NCI-H2081 (cell line): ENCODE measurements around the gene ATN1.
"Not testable (repeated sequence)": the region's sequence is repeated elsewhere in the genome, so short reads cannot be mapped to it uniquely, and the experiment has no call there.

Experiments used
- DNase-seq, 2 experiments: peaks; one replicate each; lab custom pipeline; 2025; lab: John Stamatoyannopoulos, UW

The ATN1 gene

GRCh38 chr12:6904280-6905276 is 23.2 kb upstream of the ATN1 start, which contains the start of gene LRRC23:
Gene LRRC23, plus strand, starts transcription at chr12:6904822. Its CDS starts 812 bp downstream, at chr12:6905634.
- DNase-seq = peak; percentile 97

GRCh38 chr12:6905414-6906040 is 22.2 kb upstream of the ATN1 start:
- DNase-seq = no peak

GRCh38 chr12:6908141-6908540 is 19.6 kb upstream of the ATN1 start:
- not testable (repeated sequence) for DNase-seq

GRCh38 chr12:6909421-6910145 is 18.2 kb upstream of the ATN1 start:
- peak in 1 of 2 experiments; percentile 10 for DNase-seq

- no peak for DNase-seq
These were observed 15.4 kb upstream of the ATN1 start for GRCh38 chr12:6912164-6912935.

- peak; percentile 56 to 69 for DNase-seq
These were observed 13.4 kb upstream of the ATN1 start, which contains the start of gene ENO2 for GRCh38 chr12:6914246-6914946. Gene ENO2, plus strand, starts transcription at chr12:6914580. Its CDS starts 1,253 bp downstream, at chr12:6915833.

- DNase-seq = peak; percentile 13 to 21
These were observed 12.6 kb upstream of the ATN1 start for GRCh38 chr12:6914947-6915788.

GRCh38 chr12:6915789-6916285 is 11.9 kb upstream of the ATN1 start:
- DNase-seq = no peak

- no peak for DNase-seq
These were observed 11.1 kb upstream of the ATN1 start for GRCh38 chr12:6916426-6917200.

- no peak for DNase-seq
These were observed 10.1 kb upstream of the ATN1 start for GRCh38 chr12:6917491-6918231.

- DNase-seq = no peak
These were observed 8.2 kb upstream of the ATN1 start for GRCh38 chr12:6919588-6919987.

GRCh38 chr12:6921539-6921938 is 6.2 kb upstream of the ATN1 start:
- no peak for DNase-seq

GRCh38 chr12:6921996-6922946 is 5.5 kb upstream of the ATN1 start:
- no peak for DNase-seq

- DNase-seq = no peak
These were observed 4.6 kb upstream of the ATN1 start for GRCh38 chr12:6923003-6923732.

- DNase-seq = no peak
These were observed 3.9 kb upstream of the ATN1 start for GRCh38 chr12:6923851-6924250.

- DNase-seq = peak; percentile 18 to 53
These were observed 2.6 kb upstream of the ATN1 start for GRCh38 chr12:6925239-6925539.
